GM21737 (cell line): ENCODE data around the gene AIG1.

Experiments used
- ATAC-seq: cut with Tn5 transposase; IDR thresholded peaks from one replicate; pipeline ENCODE4 v1.9.1; 2021; ENCODE audit warnings: mild to moderate bottlenecking, moderate library complexity; ENCODE audit not compliant: unreplicated experiment

The AIG1 gene

DNA sequence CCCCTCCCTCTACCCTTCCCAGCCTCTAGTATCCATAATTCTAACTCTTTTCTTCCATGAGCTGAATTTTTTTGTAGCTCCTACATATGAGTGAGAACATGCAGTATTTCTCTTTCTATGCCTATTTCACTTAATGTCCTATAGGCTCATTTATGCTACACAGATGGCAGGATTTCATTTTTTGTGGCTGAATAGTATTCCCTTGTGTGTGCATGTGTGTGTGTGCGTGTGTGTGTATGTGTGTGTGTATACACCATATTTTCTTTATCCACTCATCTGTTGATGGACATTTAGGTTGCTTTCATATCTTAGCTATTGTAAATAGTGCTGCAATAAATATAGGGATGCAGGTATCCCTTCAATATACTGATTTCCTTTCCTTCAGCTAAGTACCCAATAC is 288.8 kb downstream of the AIG1 start:
- no peak for ATAC-seq

DNA sequence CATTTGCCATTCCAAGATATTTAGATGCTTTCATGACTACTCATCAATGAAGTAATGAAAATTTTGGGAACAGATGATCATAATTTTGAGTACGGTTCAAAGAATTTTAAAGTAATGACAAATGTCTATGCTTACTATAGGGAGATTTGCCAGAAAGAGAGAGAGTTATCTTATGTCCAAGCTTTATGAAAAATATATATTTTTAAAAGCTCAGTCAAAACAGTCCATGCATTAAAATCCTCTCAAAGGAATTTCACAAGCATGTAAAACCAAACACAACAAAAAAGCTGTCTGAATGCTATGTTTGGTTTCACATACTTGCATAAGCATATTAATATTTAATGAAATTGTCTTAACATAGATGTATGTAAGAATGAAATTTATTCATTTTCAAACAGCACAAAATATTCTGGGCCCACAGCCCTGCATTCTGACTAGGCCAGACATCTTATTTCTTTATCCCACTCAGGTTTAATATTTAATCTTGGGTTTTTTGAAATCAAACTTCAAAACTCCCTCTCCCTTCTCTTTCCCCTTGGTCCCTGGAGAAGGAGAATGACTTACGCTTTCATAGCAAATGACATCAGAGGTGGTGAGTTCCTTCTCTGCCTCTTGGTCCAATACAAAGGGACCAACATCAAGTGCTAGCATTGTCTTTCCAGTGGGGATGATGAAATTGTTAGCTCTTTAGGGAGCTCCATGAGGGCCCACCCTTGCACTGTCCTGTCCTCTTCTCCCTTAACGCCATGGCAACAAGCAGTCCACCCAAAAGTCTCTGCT is 295.6 kb downstream of the AIG1 start:
- no peak for ATAC-seq

DNA sequence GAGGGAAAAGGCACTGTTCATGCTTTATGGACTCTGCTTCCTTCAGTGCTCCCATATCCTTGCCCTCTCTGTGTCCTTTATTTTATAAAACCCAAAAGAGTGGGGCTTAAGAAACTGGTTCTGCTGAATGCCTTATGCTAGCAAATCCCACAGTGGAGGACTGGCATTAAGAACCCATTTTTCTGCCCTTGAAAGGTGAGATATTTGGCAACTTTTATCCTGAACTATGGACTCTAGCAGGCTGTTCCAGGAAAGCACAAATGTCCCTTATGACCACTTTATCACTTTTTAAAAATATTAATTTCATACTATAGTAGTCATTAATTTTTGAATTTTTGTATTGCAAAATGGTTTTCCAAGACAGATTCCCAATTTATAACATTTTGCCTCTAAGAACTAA is 296.5 kb downstream of the AIG1 start:
- ATAC-seq, result no peak

DNA sequence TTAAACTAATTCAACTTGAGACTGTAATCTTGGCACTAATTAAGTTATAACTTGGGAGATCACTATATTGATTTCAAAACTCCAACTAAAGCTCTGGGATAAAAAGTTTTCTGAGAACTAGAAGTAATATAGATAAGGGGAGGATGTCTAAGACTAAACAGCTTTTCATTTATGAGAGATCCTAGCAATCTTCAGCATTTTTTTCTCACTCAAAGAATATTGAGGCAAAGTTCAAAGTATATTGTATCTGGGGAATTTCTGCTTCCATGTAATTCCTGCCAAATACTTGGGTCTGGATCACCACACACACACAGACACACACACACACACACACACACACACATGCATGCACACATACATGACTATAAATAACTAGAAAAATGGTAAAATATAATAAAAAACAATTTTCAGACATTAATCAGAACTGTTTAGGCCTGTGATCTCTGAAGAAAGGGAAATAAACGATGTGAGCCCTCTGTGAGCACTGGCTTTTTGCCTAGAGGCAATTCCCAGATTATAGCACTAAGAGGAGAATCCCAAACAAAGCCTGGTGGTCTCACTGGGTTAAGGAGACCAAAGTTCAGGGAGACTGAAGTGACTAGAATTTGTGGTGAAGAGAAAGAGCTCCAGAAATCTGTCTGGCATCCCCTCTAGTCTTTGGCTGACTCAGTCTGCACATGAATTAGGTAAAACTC is 297.0 kb downstream of the AIG1 start:
- ATAC-seq, result no peak

DNA sequence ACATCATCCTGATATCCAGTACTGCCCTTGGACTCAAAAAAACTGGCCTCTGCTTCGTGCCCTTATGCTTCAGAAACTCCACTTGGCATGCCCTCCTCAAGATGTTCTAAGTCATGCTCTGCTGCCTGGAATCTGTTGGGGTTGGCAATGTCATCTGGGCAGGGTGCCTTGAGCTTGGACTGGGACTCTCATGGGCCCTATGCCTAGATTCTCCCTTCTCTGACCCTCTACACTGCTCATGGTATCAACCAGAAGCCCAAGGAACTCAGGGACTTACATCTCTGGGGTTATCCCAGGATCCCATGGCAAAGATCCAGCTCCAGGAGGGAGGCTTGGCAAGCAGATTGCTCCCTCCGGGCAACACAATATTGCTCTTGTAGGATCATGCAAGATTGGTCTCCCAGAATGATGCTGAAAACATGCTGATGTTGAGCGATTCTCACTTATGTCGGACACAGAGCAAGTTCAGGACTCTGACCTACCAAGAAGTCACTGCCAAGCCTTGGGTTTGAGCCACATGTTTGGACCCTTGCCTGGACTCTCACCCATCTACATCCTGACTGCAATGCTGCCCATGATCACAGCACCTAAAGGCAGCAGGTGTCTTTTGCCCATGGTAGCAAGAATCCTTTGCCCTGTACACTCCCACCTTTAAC is 301.0 kb downstream of the AIG1 start:
- ATAC-seq, result no peak

DNA sequence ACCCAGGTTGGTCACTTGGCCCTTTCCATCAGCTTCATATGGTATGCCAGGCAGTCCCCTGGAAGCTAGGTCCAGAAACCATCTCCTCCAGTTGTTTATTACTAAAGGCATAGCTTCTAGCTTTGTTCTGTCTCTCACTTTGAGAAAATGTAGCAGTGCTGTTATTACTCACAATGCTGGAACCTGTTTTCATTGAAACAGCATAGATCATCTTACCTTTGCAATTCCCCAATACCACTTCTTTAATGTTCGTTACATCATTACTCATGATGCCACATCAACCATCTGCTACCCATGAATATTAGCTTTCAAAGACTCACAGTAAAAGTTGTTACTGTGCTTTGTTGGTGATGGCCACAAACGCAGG is 301.5 kb downstream of the AIG1 start:
- no peak for ATAC-seq

DNA sequence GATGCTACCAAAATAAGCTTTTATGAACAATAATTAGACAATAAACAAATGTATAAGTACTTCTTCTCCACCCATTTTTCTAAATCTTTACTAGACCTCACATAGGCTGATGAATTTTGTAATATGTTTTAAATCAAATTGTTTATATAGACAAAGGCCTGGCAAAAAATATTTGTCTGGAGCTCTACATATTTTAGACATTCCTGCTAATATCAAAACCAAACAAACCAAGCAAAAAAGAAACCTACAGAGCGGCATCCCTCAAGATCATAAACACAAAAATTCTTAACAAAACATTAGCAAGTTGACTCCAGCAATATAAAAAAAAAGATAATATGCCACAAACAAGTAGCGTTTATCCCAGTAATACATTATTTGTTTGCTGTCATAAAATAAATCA is 302.6 kb downstream of the AIG1 start:
- no peak for ATAC-seq

DNA sequence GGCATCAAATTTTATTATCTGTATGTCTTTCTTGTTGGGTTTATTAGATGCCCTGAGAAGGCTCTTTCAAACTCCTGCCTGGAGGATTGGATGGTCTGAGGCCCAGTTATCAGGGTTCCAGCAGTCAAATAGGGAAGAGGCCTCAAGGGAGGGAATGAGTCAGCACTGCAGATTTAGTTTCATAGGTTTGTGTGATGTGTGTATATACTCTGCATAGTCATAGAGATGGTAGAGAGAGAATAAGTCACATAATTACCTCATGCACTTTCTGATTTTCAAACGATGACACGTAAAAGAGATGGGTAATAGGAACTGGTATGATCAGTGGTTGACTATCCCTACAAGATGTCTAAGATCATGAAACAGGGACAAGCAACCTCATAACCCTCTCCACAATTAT is 307.7 kb downstream of the AIG1 start:
- peak; percentile 95 for ATAC-seq

DNA sequence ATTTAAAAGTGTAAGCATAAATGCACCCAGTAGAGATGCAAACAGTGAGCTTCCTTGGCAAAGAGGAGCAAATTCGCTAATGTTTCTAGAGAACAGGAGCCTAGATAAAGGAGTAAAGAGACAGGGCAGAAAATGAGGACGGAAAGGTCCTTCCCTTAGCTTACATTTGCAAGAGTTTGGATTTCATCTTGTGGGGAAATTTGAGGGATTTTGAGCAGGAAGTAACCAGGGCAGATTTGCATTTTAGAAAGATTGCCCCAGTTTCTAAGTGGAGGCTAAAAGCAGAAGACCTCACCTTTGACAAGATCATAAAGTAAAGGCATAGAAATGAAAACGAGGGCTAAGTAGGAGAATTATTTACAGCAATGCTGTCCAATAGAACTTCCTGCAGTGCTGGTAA is 309.3 kb downstream of the AIG1 start:
- no peak for ATAC-seq

DNA sequence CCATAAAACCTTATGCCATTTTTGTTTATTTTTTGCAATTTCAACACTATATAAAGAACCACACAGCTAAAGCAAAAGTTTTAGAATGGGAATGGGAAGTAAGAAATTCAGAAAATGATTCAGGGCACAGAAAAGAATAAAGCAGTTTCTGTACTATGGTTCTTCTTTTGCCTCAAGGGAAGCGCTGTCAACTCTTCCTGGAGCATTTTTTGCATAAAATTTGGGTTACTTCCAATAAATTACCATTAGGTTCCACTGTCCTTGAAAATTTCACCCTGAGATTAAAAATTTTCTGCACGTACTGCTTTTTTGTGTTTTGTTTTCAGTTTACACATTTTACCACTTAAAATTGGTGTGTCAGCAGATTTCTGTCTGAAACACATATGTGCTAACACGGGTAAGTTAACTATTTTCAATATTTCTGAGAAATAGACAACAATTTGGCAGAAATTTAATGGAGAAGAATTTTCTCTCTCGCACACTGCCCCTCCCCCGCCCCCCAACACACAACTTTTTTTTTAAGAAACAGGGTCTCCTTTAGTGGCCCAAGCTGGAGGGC is 310.2 kb downstream of the AIG1 start:
- no peak for ATAC-seq

DNA sequence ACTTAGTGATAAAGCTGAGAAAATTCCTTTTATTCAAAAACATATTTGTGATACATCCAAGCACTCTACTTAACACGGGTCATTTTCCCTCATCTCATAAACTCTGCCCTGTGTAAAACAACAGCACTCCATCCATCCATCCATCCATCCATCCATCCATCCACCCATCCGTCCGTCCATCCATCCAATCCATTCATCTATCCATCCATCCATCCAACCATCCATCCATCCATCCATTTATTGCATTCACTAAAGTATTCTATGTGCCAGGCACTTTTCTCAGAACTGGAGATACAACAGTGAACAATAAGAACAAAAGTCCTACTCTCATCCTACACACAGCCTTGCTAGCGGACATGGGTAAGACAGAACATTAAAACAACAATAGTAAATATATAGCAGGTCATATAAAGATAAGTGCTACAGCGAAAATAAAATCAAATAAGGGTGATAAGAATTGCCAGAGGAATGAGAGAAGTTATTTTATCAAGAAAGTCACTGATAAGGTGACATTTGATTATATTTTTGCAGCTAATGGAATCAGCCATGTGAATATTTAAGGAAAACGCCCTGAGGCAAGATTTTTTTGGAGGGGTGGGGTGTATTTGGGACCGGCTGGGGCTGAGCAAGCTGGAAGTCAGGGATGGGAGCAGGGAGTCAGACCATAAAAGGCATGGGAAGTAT is 311.7 kb downstream of the AIG1 start:
- ATAC-seq, result no peak

DNA sequence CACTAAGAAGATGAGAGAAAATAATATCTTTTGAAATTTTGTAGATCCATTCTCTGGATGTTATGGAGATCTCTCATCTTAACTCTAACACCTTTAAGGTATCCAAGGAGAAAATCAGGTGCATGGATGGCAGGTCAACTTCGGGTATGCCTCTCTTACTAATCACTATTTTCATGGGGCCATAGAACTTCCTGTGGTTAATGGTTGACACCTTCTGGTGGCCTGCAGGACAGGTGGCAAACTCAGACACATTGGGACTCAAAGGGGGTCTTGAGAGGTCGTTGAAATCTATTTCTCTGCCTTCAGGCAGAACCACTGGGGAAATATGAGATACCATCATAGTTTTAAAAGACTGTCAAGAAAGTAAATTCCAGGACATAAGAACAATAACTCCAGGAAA is 313.3 kb downstream of the AIG1 start:
- ATAC-seq, result no peak

DNA sequence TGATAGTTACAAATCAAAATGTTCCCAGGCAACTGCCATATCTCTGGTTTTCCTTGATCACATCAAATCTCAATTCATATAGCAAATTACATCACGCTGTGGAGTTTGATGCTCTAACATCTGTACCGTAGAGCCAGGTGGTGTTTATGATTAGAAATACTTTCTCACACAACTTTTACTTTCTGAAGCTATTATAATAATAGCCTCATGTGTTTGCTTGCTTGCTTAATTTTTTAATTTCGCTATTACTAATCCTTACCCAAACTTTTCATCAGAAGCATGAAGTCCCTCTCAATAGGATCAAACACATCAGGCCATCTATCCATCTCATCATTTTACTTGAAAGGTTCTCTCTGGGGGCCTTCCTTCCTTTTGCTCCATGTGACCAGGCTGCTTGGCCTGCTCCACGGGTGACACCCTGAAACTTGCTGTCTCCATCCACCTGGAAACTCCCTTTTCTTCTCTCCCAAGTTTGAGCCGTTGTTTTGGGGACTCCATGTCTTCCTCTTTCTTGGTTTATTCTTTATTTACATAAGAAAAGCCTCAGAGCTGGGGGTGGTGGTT is 314.4 kb downstream of the AIG1 start:
- ATAC-seq, result no peak

DNA sequence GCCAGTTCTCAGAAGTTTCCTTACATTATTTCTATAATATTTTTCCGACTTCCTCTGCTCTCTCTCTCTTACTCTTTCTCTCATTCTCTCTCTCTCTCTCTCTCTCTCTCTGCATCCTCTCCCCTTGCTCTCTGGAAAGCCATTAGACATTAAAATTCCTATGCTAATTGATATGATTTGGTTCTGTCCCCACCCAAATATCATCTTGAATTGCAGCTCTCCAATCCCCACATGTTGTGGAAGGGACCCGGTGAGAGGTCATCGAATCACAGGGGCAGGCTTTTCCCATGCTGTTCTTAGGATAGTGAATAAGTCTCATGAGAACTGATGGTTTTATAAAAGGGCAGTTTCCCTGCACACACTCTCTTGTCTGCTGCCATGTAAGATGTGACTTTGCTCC is 315.7 kb downstream of the AIG1 start:
- no peak for ATAC-seq

DNA sequence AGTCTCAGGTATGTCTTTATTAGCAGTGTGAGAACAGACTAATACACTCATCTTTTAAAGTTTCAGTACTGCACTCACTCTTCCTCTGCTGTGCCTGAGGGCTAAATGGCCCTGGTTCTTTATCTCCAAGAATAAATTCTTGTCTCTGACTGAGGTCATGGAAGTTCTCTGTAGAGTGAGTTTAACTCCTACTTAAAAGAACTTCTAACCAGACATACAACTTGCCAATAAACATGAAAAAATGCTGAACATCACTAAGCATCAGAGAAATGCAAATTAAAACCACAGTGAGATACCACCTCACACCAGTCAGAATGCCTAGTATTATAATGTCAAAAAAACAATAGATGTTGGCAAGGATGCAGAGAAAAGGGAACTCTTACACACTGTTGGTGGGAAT is 316.2 kb downstream of the AIG1 start:
- no peak for ATAC-seq

DNA sequence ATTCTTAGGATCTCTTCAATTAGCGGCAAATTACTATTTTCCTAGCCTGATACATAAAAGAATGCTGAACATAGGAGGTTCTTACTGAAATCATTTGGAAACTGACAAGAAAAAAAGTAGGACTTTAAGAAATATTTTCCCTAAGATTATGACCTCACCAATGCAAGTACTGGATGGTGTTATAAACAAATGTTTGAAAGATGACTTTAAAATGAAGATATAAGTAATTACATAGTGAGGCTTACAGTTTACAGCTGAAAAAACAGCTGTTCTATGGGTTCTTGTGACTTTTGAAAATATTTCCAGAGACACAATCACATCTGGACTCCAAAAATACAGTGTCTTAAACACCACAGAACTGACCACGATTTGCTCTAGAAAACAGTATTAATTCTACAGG is 324.9 kb downstream of the AIG1 start:
- no peak for ATAC-seq

DNA sequence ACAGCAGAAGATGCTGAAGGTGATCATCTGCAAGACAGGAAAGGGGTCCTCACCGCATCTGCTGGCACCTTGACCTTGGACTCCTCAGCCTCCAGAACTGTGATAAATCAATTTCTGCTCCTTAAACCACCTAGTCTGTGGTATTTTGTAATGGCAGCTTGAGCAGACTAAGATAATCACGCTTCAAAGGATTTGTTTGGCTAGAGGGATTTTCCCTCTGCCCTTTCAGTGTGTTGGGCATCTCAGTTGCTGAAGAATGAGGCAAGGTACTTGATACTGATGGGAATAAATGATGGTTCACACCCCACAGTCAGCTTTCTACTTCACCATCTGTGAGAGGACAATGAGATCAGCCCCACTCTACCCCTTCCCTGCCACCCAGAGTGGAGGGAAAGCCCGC is 329.6 kb downstream of the AIG1 start:
- no peak for ATAC-seq
